Diencephalon (tissue), 1 donor: ENCODE measurements around the gene AK3. TPM values are rescaled to one million over a fixed set of nuclear protein-coding genes. Genes with fewer than 3 reads are reported as not detected.

ENCODE experiments used
- total RNA-seq: library from RNA; depleted of rRNA; stranded (reverse); fragments of >200 nt; gene quantifications from one replicate; pipeline ENCODE4 v1.2.3, GENCODE V29; 2014

AK3 gene
- 32.8 TPM for total RNA-seq

DNA sequence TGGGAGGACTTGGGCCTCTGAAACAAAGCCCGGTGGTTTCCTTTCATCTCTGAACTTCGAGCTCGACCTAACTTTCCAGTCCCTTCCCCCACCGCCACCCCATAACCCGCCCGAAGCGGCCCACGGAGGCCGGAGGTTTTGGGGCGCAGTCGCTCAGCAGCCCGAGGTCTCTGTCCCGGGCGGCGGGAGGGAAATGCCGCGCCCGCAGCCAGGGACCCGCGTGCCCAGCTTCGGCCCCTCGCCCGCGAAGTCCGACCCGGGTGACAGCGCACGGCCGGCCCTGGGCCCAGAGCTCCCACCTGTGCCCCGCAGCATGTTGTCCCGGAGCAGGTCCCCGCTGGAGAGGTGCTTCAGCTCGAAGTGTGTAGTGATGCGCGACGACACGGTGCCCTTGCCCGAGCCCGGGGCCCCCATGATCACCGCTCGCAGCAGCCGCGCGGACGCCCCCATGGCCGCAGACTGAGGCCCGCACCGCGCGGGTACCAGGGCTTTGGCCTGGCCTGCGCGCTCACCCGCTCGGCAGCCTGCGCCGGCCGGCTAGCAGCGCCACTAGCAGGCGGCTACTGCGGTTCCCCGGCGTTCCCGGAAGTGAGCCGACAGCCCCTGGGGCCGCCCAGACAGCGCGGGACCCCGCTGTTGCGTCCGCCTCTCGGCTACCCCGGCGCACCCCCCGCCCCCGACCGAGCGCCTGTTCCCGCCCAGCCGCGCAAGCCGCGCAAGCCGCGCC is at the start of gene AK3:
TSS of gene AK3 (minus strand) at position 565 of the 727 bp plus-strand sequence. CDS start at position 450, 115 bp downstream.

DNA sequence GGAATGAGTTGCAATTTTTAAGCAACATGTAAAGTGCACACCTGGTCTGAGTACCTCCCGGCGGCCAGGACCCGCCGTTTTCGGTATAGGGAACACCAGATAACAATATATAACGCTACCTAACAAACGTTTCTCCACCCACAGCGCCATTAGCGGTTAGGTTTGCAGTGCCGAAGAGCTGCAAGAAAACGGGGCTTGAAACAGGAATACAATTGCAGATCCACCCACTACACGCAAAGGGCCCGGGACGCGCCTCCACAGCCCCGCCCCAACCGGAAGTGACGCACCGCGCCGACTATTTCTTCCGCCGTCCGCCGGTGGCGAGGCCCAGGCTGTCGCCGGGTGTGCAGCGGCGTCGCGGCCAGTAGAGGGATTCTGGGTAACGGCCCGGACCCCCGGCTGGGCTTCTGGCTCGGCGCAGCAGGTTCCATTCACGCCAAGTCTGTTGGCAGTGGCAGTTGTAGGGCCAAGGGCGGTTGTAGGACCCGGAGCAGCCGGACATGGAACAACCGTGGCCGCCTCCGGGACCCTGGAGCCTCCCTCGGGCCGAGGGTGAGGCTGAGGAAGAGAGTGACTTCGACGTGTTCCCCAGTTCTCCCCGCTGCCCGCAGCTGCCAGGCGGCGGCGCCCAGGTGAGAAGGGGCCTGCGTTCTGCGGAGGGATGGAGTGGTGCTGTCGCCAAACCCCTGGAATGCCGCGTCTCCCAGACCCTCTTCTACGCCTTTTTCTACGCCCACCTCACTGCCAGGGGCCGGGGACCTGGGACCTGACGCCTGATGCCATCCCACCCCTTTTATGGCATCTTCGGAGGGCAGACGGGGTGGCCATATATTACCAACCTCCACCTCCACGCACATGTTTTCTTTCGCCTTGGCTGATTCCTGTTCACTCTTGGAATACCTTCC is 61.5 kb downstream of the AK3 start, which contains the start of gene CDC37L1:
TSS of gene CDC37L1 (plus strand) at position 302 of the 905 bp plus-strand sequence. CDS start at position 501, 199 bp downstream.

DNA sequence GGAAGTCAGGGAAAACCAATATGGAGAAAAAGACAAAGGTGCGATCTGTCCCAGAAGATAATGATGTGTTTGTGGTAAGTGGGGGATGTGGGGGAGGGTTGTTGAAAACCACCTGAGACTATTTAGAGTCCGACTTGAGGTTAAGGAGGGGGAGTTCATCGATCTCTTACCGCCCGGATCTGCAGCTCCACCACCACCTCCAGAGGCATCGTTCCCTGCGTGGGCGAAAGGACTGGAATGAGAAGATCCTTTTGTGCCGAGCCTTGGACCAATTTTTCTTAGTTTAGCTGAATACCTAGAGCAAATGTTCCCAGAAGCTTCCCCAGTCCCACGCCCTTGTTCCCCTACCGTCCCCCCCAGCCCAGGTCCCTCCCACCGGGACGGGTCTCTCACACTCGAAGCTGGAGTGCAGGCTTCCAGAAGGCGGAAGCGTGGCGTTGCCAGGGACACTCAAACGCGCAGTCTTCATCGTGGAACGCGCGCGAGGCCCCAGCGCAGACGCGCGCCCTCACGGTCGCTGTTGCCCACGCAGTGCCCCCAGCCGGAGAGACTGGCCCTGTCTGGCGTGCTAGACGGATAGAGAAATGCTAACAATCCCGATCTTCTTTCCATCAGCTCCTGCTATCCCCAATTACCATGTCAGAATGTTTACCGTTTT is 74.8 kb downstream of the AK3 start, which contains the start of gene SPATA6L:
TSS of gene SPATA6L (minus strand) at position 439 of the 658 bp plus-strand sequence. CDS start at position 209, 230 bp downstream.

DNA sequence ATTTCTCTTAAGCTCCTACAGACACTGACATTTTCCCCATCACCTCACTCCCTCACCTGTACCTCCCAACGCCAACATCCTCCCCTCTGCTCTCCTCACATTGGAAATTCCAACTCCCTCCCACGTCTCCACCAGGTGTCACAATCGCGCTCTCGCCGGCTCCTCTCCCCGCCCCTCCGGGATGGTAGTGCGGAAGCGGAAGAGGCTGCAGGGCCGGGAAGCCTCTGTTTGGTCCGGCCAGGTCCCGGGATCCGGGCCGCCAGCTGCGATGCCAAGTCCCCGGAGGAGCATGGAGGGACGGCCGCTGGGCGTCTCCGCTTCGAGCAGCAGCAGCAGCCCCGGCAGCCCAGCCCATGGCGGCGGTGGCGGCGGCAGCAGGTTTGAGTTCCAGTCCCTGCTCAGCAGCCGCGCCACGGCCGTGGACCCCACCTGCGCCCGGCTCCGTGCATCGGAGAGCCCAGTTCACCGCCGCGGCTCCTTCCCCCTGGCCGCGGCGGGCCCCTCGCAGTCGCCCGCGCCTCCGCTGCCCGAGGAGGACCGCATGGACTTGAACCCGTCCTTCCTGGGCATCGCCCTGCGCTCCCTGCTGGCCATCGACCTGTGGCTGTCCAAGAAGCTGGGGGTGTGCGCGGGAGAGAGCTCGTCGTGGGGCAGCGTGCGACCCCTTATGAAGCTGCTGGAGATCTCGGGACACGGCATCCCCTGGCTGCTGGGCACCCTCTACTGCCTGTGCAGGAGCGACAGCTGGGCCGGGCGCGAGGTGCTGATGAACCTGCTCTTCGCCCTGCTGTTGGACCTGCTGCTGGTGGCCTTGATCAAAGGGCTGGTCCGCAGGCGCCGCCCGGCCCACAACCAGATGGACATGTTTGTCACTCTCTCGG is 78.7 kb downstream of the AK3 start, which contains the start of gene PLPP6:
TSS of gene PLPP6 (plus strand) at position 187 of the 881 bp plus-strand sequence. CDS start at position 269, 82 bp downstream.

Other genes starting within 250 kb of the AK3 start
- 17.1 TPM for gene PLPP6, start 78.9 kb downstream of the AK3 start, total RNA-seq
- gene SPATA6L, start 74.7 kb downstream of the AK3 start, total RNA-seq: 11.3 TPM
- gene CDC37L1, start 61.6 kb downstream of the AK3 start, total RNA-seq: 33.0 TPM
- gene RCL1, start 51.7 kb upstream of the AK3 start, total RNA-seq: 22.1 TPM
- gene JAK2, start 244.1 kb upstream of the AK3 start, total RNA-seq: 35.5 TPM